GM10266 (cell line): ENCODE results near the gene ENTPD3.

Experiments used
- DNase-seq: peaks from one replicate; pipeline ENCODE4 v3.0.0; 2012; ENCODE audit errors: extremely low spot score
- CTCF ChIP-seq: IDR thresholded peaks from 2 replicates; pipeline ENCODE4 v1.5.1; 2012; ENCODE audit warnings: mild to moderate bottlenecking, low read depth; ENCODE audit not compliant: control insufficient read depth, insufficient read depth; ENCODE audit errors: missing control alignments

The ENTPD3 gene

DNA sequence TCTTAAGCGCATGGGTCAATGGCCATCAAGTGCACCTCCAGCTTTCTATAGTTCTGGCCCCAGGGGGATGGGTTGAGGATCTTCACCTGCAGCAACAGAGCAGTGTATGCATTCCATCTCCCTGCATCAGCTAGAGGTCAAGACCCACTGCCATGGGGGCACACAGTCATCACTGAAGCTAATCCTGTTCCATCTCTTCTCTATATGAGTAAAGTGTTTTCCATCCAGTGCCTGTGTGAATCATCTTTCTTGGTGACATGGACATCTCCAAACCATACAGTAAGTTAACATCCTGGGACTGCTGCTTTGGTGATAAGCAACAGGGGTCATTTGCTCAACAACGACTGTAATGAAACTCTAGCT lies 4.4 kb upstream of the ENTPD3 start:
- no peak for DNase-seq
- TF ChIP-seq CTCF: no peak

- DNase-seq: no peak
- no peak for TF ChIP-seq CTCF
Observed at GRCh38 chr3:40386213-40386612, 771 bp upstream of the ENTPD3 start.

GRCh38 chr3:40387895-40388254 lies 891 bp downstream of the ENTPD3 start:
- no peak for TF ChIP-seq CTCF

GRCh38 chr3:40396406-40396805 lies 9.4 kb downstream of the ENTPD3 start:
- no peak for TF ChIP-seq CTCF
- no peak for DNase-seq

More at GRCh38 chr3:40387895-40388254, 891 bp downstream of the ENTPD3 start:
- no peak for DNase-seq

DNA sequence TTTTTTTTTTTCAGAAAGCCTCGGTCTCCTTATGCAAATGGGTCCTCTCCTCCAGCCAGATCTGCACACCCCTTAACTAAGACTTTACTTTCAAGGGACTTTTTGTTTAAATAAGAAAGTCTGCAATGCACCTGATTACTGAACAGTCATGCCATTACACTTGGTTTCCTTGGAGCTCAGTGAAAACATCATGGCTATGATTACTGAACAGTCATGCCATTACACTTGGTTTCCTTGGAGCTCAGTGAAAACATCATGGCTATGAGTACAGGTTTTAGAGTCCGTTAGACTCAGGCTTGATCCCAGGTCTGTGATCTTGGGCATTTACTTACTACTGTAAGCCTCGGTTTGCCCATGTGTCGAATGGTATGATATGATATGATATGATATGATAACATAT lies 10.1 kb downstream of the ENTPD3 start:
- TF ChIP-seq CTCF: no peak
- DNase-seq: no peak

DNA sequence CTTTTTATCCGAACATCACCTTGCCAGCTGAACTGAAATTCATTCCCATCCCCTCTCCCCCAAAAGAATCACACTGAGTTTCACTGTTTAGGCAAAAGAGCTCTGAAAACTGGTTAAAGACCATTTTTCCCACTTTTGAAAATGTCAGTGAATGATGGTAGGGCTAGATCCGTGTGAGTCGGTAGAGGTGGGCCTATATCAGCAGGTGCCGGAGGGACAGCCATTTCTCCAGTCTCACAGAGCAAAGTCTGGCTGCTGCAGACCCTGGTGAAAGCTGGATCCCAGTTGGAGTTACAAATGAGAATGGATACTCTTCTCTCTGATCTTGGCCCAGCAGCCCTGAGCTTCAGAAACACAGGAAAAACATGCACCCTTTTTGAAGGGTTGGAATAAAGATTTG lies 10.9 kb downstream of the ENTPD3 start:
- TF ChIP-seq CTCF: no peak
- no peak for DNase-seq

DNA sequence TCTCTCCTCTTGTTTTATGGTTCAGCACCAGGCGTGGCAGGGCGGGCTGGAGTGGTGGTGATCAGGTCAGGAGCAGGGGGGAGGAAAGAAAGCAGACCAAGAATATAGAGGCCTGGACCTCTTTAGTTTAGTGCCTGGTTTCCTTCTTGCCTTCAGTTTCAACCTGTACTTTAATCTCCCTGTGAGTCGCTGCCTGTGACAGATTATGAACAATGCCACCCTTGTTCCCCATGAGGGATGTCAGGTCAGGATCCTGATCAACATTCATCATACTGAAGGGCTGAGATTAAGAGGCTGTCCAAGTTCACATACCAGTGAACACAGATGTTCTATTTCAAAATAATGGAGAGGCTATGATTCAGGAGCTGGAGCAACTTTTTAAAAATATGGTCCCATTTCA lies 11.4 kb downstream of the ENTPD3 start:
- DNase-seq: no peak
- TF ChIP-seq CTCF: no peak
